K562 (cell line): ENCODE data around the gene RNASEH1. TPM values are rescaled to one million over a fixed set of nuclear protein-coding genes. Genes with fewer than 3 reads are reported as not detected.

ENCODE experiments used
- ATF2 ChIP-seq: sonication (generic); formaldehyde crosslinking; IDR thresholded peaks from 2 replicates; pipeline ENCODE4 v1.8.1; 2022; ENCODE audit warnings: missing genetic modification reagents
- ETS1 ChIP-seq: conservative IDR thresholded peaks from 2 replicates; pipeline ENCODE4 v1.6.1; 2011; ENCODE audit warnings: low read depth, mild to moderate bottlenecking, low read length; ENCODE audit not compliant: control insufficient read depth
- FOXM1 ChIP-seq, 2 experiments: fragments of 450-650 bp in 1 of 2; sonication (generic) in 1 of 2; formaldehyde crosslinking in 1 of 2; IDR thresholded peaks; 2 replicates each; pipeline versions ENCODE4 v1.6.1 to v1.9.0; 2017 to 2022; ENCODE audit warnings: low read depth in 2 of 2, mild to moderate bottlenecking in 2 of 2, missing genetic modification reagents in 1 of 2, moderate library complexity in 1 of 2
- HMG20A ChIP-seq: fragments of 450-650 bp; formaldehyde crosslinking; conservative IDR thresholded peaks from 2 replicates; pipeline ENCODE4 v1.4.0; 2020; ENCODE audit warnings: mild to moderate bottlenecking, mixed read lengths
- RBFOX2 ChIP-seq: fragments of 200-400 bp; formaldehyde crosslinking; IDR thresholded peaks from 2 replicates; pipeline ENCODE4 v1.6.1; 2017; ENCODE audit warnings: low read depth, mild to moderate bottlenecking, low read length, moderate library complexity
- RBM17 ChIP-seq: fragments of 200-400 bp; formaldehyde crosslinking; IDR thresholded peaks from 2 replicates; pipeline ENCODE4 v1.6.1; 2017; ENCODE audit warnings: low read depth, mild to moderate bottlenecking, low read length, borderline replicate concordance
- STAG1 ChIP-seq: sonication (generic); formaldehyde crosslinking; IDR thresholded peaks from 2 replicates; pipeline ENCODE4 v1.5.0; 2020; ENCODE audit warnings: missing genetic modification reagents, borderline replicate concordance
- ZBTB33 ChIP-seq: sonication (generic); formaldehyde crosslinking; IDR thresholded peaks from 2 replicates; pipeline ENCODE4 v1.8.1; 2023; ENCODE audit warnings: mild to moderate bottlenecking, missing genetic modification reagents
- ZEB2 ChIP-seq: fragments of 450-650 bp; IDR thresholded peaks from 2 replicates; pipeline ENCODE4 v1.6.1; 2016
- ZNF274 ChIP-seq: IDR thresholded peaks from 2 replicates; pipeline ENCODE4 v1.6.1; 2011; ENCODE audit warnings: low read depth, mild to moderate bottlenecking, low read length, moderate library complexity, borderline replicate concordance
- polyA plus RNA-seq, 8 experiments: library from polyadenylated mRNA; depleted of rRNA in 4 of 8; stranded (reverse) in 5 of 8; unstranded in 3 of 8; fragments of >200 nt; fragmentation: Nextera tagmentation in 2 of 8; fragmentation: Illumina TruSeq in 1 of 8; extraction: Ambion mirVana in 2 of 8; extraction: Trizol in 1 of 8; gene quantifications; 2 replicates each; pipeline versions ENCODE4 v1.2.1 to v1.2.3, GENCODE V29; 2011 to 2014; ENCODE audit warnings: inconsistent platforms in 1 of 8, missing spikeins in 1 of 8
- total RNA-seq, 7 experiments: library from RNA; depleted of rRNA in 6 of 7; stranded (reverse); fragments of >200 nt in 6 of 7; fragmentation: Illumina TruSeq in 2 of 7; extraction: Trizol in 2 of 7; gene quantifications; 2 replicates each; pipeline versions ENCODE4 v1.2.1 to v1.2.3, GENCODE V29; 2011 to 2021; ENCODE audit warnings: low replicate concordance in 1 of 7

The RNASEH1 gene
- total and polyA plus RNA-seq, 9 of the 15 experiments (the other 6 are each of a cell fraction or from before 2014, with no cell fraction given) = 25.7 to 47.5 (median 42.8) TPM

GRCh38 chr2:3575534-3576262, 17.6 kb upstream of the RNASEH1 start (continued):
- TF ChIP-seq STAG1 (CRISPR knock-in tag) = peak; percentile 36; the same call in 1 of the 2 replicates
- no peak for TF ChIP-seq ZNF274
- TF ChIP-seq ATF2 = no peak
- TF ChIP-seq RBM17 = no peak
- TF ChIP-seq ZBTB33 = no peak
- peak; percentile 81 for TF ChIP-seq RBFOX2
- TF ChIP-seq FOXM1 (IDR thresholded peaks at IDR 0.05; ENCODE audit: low read depth) = no peak
- no peak for TF ChIP-seq FOXM1 (CRISPR knock-in tag; IDR thresholded peaks at IDR 0.05; ENCODE audit: low read depth)
- no peak for TF ChIP-seq ETS1
- no peak for TF ChIP-seq HMG20A (CRISPR knock-in tag)
- no peak for TF ChIP-seq ZEB2
- TF ChIP-seq, all 486 proteins: peak for 34
